Neuronal stem cell (in vitro differentiated cells): Measurements from ENCODE around the gene ABR.
A peak's percentile ranks its signal among the peaks of the same experiment; 100 is the strongest.
"Not testable (repeated sequence)": the region's sequence is repeated elsewhere in the genome, so short reads cannot be mapped to it uniquely, and the experiment has no call there.

Source experiments
- DNase-seq: peaks from one replicate; pipeline ENCODE4 v3.0.0-alpha.2; 2013; ENCODE audit warnings: low spot score
- H2AFZ ChIP-seq: one replicate; pipeline ENCODE4 v1.6.1; 2013; ENCODE audit warnings: mild to moderate bottlenecking, low read length, inconsistent platforms
- H2AK5ac ChIP-seq: 2 replicates; pipeline ENCODE4 v1.6.1; 2013; ENCODE audit warnings: low read depth, mild to moderate bottlenecking, inconsistent platforms, low read length, moderate library complexity, mixed read lengths
- H2BK120ac ChIP-seq: 2 replicates; pipeline ENCODE4 v1.6.1; 2013; ENCODE audit warnings: low read depth, mild to moderate bottlenecking, inconsistent platforms, low read length, moderate library complexity, mixed read lengths
- H2BK12ac ChIP-seq: one replicate; pipeline ENCODE4 v1.6.1; 2013; ENCODE audit warnings: low read length, inconsistent platforms
- H2BK15ac ChIP-seq: 2 replicates; pipeline ENCODE4 v1.6.1; 2013; ENCODE audit warnings: mild to moderate bottlenecking, low read length, inconsistent platforms, mixed read lengths
- H2BK5ac ChIP-seq: one replicate; pipeline ENCODE4 v1.6.1; 2013; ENCODE audit warnings: inconsistent platforms, mild to moderate bottlenecking, low read length, moderate library complexity
- H3K14ac ChIP-seq: one replicate; pipeline ENCODE4 v1.6.1; 2013; ENCODE audit warnings: low read length, inconsistent platforms
- H3K18ac ChIP-seq: 2 replicates; pipeline ENCODE4 v1.6.1; 2013; ENCODE audit warnings: low read length, inconsistent platforms
- H3K23ac ChIP-seq: 2 replicates; pipeline ENCODE4 v1.6.1; 2013; ENCODE audit warnings: low read depth, mild to moderate bottlenecking, mixed read lengths, low read length, inconsistent platforms; ENCODE audit not compliant: poor library complexity
- H3K27ac ChIP-seq: replicated peaks from 3 replicates; pipeline ENCODE4 v1.5.1; 2013; ENCODE audit warnings: low read length, inconsistent platforms
- H3K27me3 ChIP-seq, 3 experiments: 2 replicates each; pipeline ENCODE4 v1.6.1; 2013; ENCODE audit warnings: low read length in 3 of 3, mild to moderate bottlenecking in 2 of 3, inconsistent platforms in 1 of 3, low read depth in 1 of 3, mixed read lengths in 1 of 3, moderate library complexity in 1 of 3; ENCODE audit not compliant: control insufficient read depth in 3 of 3, insufficient read depth in 3 of 3
- H3K36me3 ChIP-seq, 2 donors: replicated peaks in 1 of 2; 2 replicates each; pipeline ENCODE4 v1.6.1; 2013; ENCODE audit warnings: low read length in 2 of 2; ENCODE audit not compliant: control insufficient read depth in 2 of 2, insufficient read depth in 2 of 2
- H3K4ac ChIP-seq: 2 replicates; pipeline ENCODE4 v1.6.1; 2013; ENCODE audit warnings: inconsistent platforms, mild to moderate bottlenecking, low read length, moderate library complexity
- H3K4me1 ChIP-seq, 2 donors: 1 replicate in 1 of 2; 2 replicates in 1 of 2; pipeline ENCODE4 v1.6.1; 2013; ENCODE audit warnings: low read length in 2 of 2, low read depth in 1 of 2; ENCODE audit not compliant: control insufficient read depth in 2 of 2, insufficient read depth in 1 of 2
- H3K4me2 ChIP-seq: one replicate; pipeline ENCODE4 v1.6.1; 2013; ENCODE audit warnings: mild to moderate bottlenecking, low read length, inconsistent platforms; ENCODE audit not compliant: insufficient read depth, poor library complexity, severe bottlenecking
- H3K4me3 ChIP-seq, 2 donors: 2 replicates each; pipeline ENCODE4 v1.5.1; 2013; ENCODE audit warnings: low read length in 2 of 2, mild to moderate bottlenecking in 2 of 2, inconsistent platforms in 1 of 2, moderate library complexity in 1 of 2
- H3K79me1 ChIP-seq: one replicate; pipeline ENCODE4 v1.6.1; 2013; ENCODE audit warnings: low read depth, mild to moderate bottlenecking, inconsistent platforms, low read length, moderate library complexity
- H3K9ac ChIP-seq: one replicate; pipeline ENCODE4 v1.6.1; 2013; ENCODE audit warnings: mild to moderate bottlenecking, low read depth, low read length, inconsistent platforms; ENCODE audit not compliant: poor library complexity
- H3K9me3 ChIP-seq, 2 donors: replicated peaks in 1 of 2; 2 replicates each; pipeline versions ENCODE3 to v1.6.1; 2013; ENCODE audit warnings: low read length in 2 of 2, mild to moderate bottlenecking in 2 of 2, inconsistent platforms in 1 of 2, low read depth in 1 of 2, mixed read lengths in 1 of 2, moderate library complexity in 1 of 2; ENCODE audit not compliant: control insufficient read depth in 2 of 2, insufficient read depth in 1 of 2
- H4K8ac ChIP-seq: one replicate; pipeline ENCODE4 v1.6.1; 2013; ENCODE audit warnings: low read depth, mild to moderate bottlenecking, inconsistent platforms, low read length, moderate library complexity
- H4K91ac ChIP-seq: one replicate; pipeline ENCODE4 v1.6.1; 2013; ENCODE audit warnings: low read length, low read depth, mild to moderate bottlenecking, inconsistent platforms; ENCODE audit not compliant: poor library complexity
- WGBS, 2 donors: extraction: QIAGEN DNeasy Blood & Tissue Kit; methylation state at CpG; one replicate each; pipeline ENCODE4 v1.1.7; 2013; ENCODE audit warnings: missing lambda C conversion rate in 2 of 2, mixed read lengths in 1 of 2; ENCODE audit not compliant: insufficient read length in 2 of 2, insufficient replicate concordance in 1 of 2; ENCODE audit errors: extremely low coverage in 2 of 2; 5-methylcytosine and 5-hydroxymethylcytosine counted together

Gene ABR

GRCh38 chr17:1067282-1067956 lies 112.4 kb downstream of the ABR start:
- Histone ChIP-seq H4K91ac (no peak overlapping the region), H3K4me2 (no peak overlapping the region), H2BK15ac (no peak overlapping the region), H3K36me3 (peaks cover 28 to 62% of the 10 kb centered on the region in 2 donors), H3K9ac (no peak overlapping the region), H2AK5ac (no peak overlapping the region), H2BK12ac (no peak overlapping the region), H3K27me3 (no peaks in the 10 kb centered on the region), H3K14ac (no peak overlapping the region), H3K79me1 (no peaks in the 10 kb centered on the region), H3K4me1 (no peaks in the 10 kb centered on the region), H3K4ac (no peak overlapping the region), H3K4me3 (no peak overlapping the region), H2BK120ac (no peak overlapping the region), H3K23ac (no peak overlapping the region), H2AFZ (no peak overlapping the region), H3K18ac (no peak overlapping the region), H3K9me3 (peaks cover 10 to 19% of the 10 kb centered on the region in 2 donors), H4K8ac (no peak overlapping the region), H3K27ac (no peak overlapping the region), H2BK5ac (no peak overlapping the region)
- DNase-seq = no peak
- WGBS, 2 donors = no CpG with 5 or more reads among the region's 10 CpGs

DNA sequence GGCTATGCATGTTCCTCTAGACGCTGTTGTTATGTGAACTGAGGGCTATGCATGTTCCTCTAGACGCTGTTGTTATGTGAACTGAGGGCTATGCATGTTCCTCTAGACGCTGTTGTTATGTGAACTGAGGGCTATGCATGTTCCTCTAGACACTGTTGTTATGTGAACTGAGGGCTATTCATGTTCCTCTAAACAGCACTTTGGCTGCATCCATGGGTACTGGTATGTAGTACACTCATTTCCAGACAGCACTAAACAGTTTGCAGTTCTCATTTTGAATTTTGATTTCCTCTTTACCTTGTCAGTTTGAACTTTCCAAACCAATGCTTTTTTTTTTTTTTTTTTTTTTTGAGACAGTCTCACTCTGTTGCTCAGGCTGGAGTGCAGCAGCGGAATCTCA lies 114.4 kb downstream of the ABR start:
- H3K4me3 ChIP-seq, H3K4me1 ChIP-seq, H3K23ac ChIP-seq, H4K91ac ChIP-seq, H2AFZ ChIP-seq, H2BK15ac ChIP-seq, H3K4ac ChIP-seq, H2AK5ac ChIP-seq, H3K79me1 ChIP-seq, H3K27me3 ChIP-seq, H3K4me2 ChIP-seq, DNase-seq, H3K27ac ChIP-seq, H2BK5ac ChIP-seq, H4K8ac ChIP-seq, H3K9ac ChIP-seq, H2BK120ac ChIP-seq, H3K18ac ChIP-seq, H2BK12ac ChIP-seq, H3K14ac ChIP-seq: not testable (repeated sequence)
- peaks cover 10 to 19% of the 10 kb centered on the region in 2 donors for H3K9me3 ChIP-seq
- no CpG with 5 or more reads among the region's 4 CpGs for WGBS, 2 donors
- peaks cover 26 to 59% of the 10 kb centered on the region in 2 donors for H3K36me3 ChIP-seq

DNA sequence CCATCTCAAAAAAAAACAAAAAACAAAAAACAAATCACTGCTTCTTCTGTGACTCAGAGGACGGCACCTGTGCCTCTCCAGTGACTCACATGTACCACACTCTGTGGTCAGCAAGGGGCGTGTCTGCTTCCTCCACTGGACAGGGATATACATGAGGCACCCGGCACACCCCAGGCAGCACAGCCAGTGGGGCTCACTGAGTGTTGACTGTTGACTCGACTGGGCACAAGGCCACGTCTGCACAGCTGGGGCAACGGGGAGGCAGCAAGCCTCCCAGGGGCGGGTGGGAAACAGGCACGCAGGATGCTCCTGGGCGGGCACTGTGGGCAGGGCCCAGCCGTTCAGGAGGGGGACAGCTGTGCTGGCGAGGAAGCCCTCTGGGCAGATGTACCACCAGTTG lies 118.8 kb downstream of the ABR start:
- no peak for DNase-seq
- H2BK5ac ChIP-seq = no peak overlapping the region
- no peak overlapping the region for H3K14ac ChIP-seq
- H3K27ac ChIP-seq = no peak overlapping the region
- H2AK5ac ChIP-seq = no peak overlapping the region
- no peak overlapping the region for H3K9ac ChIP-seq
- H3K9me3 ChIP-seq = peaks cover 2 to 10% of the 10 kb centered on the region in 2 donors
- peaks cover 19 to 55% of the 10 kb centered on the region in 2 donors for H3K36me3 ChIP-seq
- H2BK15ac ChIP-seq = no peak overlapping the region
- no peak overlapping the region for H2AFZ ChIP-seq
- H4K91ac ChIP-seq = no peak overlapping the region
- H3K4ac ChIP-seq = no peak overlapping the region
- H3K4me1 ChIP-seq = no peaks in the 10 kb centered on the region
- no peak overlapping the region for H2BK120ac ChIP-seq
- no CpG with 5 or more reads among the region's 11 CpGs for WGBS, 2 donors
- H3K79me1 ChIP-seq = peaks cover 2% of the 10 kb centered on the region
- H4K8ac ChIP-seq = no peak overlapping the region
- H3K4me3 ChIP-seq = no peak overlapping the region
- no peak overlapping the region for H3K4me2 ChIP-seq
- H3K27me3 ChIP-seq = no peaks in the 10 kb centered on the region
- no peak overlapping the region for H3K23ac ChIP-seq
- no peak overlapping the region for H3K18ac ChIP-seq
- H2BK12ac ChIP-seq = no peak overlapping the region

DNA sequence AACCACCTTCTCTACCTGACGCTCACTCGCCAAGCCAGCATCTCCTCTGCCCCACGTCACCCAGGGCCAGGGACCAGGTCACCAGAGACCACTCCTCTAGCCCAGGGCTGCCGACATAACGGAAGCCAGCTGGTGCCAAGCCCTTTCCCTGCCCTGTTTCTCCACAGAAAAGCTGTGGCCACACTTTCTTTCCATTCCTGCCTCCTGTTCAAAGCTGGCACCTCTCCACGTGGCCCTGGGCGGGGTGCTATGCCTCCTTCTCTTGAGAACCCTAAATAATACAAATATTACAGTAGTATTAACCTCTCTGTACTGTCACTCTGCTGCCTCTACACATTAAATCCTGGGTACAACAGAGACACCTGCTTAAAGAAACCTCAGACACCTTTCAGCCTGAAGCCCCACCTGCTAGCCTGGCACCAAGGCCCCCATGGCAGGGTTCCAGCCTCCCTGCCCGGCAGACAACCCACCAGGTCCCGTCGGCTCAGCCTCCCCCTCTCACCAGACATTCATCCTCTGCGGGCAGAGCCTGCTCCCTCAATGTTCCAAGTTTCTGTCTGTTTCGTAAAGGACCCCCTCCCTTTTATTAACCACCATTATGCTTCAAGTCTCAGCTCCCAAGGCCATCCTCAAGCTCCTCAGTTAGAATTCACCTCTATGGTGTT lies 120.5 kb downstream of the ABR start:
- H3K14ac ChIP-seq = peak overlapping the region; percentile 71
- no peak overlapping the region for H4K91ac ChIP-seq
- no peak overlapping the region for H2BK12ac ChIP-seq
- DNase-seq = no peak
- no peak overlapping the region for H2BK120ac ChIP-seq
- H2BK15ac ChIP-seq = no peak overlapping the region
- no peak overlapping the region for H3K27ac ChIP-seq
- no peak overlapping the region for H3K23ac ChIP-seq
- H3K36me3 ChIP-seq = peaks cover 24 to 58% of the 10 kb centered on the region in 2 donors
- no peaks in the 10 kb centered on the region for H3K27me3 ChIP-seq
- H2BK5ac ChIP-seq = no peak overlapping the region
- H3K18ac ChIP-seq = no peak overlapping the region
- no peaks in the 10 kb centered on the region for H3K4me1 ChIP-seq
- H3K9me3 ChIP-seq = peaks cover 0 to 2% of the 10 kb centered on the region in 2 donors
- no peak overlapping the region for H3K4me2 ChIP-seq
- no peak overlapping the region for H2AFZ ChIP-seq
- no peak overlapping the region for H2AK5ac ChIP-seq
- H4K8ac ChIP-seq = no peak overlapping the region
- H3K79me1 ChIP-seq = peaks cover 2% of the 10 kb centered on the region
- H3K4ac ChIP-seq = no peak overlapping the region
- H3K9ac ChIP-seq = peak overlapping the region; percentile 15
- H3K4me3 ChIP-seq = no peak overlapping the region
- no CpG with 5 or more reads among the region's 12 CpGs for WGBS, 2 donors
